Amygdala (tissue), 56 donors: Measurements from ENCODE around the gene TWSG1.
"Not testable (repeated sequence)": the region's sequence is repeated elsewhere in the genome, so short reads cannot be mapped to it uniquely, and the experiment has no call there.

Source experiments
- DNase-seq, 56 donors: peaks; one replicate each; lab custom pipeline; 2025; lab: John Stamatoyannopoulos, UW

TWSG1 gene

DNA sequence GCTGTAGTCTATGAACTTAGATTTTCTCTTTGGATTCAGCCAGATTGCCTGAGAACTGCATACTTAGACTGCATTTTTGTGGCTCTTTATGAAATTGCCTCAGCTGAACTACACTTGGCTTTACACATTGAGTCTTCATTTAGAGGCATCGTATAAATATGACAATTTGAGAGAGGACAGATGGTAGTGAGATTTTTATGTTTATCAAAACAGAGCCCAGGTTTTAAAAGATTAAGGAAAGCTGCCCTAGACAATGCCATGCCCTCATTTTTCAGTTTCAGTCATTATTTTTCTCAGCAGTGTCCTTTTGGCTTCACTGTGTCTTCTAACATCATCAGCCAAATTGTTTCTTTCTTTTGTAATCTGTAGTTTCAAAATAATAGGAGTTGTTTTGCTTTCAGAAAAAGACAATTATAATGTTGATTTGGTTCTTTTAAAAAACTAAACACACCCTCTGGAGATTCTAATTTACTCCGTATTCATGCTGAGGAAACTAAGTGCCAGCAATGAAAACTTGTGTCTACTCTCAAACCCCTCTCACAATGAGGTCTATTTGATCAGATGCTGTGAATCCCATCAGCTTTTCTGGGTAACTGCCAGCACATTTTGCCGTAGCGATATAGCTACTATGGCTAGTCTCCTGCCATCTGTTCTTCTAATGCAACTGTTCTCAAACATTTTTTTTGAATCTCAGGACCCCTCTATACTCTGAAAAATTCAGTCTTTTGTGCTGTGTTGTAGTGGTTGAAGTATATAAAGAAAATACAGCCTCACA lies 46.2 kb downstream of the TWSG1 start:
- peak in 4 of 56 donors; percentile 5 to 16 (median 16) for DNase-seq

DNA sequence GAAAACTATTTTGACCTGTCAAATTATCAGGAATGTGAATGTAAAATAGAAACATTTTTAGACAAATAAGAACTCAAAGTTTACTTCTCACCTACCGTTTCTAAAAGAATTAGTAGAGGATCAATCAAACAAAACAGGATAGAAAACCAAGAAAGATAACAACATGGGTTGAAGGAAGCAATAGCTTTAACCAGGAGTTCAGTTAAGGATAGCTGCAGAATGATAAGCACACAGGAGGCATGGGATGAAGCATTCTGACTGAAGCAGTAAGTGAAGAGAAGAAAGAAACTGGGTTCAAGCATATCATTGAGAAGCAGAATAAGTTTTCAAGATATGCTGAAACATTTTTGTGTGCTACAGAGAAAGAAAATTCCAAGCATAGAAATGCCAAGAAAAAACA lies 52.3 kb downstream of the TWSG1 start:
- DNase-seq, result no peak

DNA sequence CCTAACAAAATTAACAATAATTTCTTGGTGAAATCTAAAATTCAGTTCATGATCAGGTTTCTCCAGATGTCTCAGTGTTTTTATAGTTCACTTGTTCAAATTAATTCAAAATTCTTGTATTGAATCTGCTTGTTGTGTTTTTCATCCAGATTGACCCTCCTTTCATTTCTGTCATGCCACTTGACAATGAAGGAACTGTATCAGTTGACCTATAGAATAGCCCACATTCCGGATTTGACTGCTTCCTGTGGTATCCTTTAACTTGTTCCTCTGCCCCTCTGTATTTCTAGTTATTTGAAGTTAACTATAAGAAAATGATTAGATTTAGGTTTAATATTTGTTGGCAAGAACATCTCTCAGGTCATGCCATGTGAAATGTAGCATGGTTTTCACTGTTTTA lies 53.3 kb downstream of the TWSG1 start:
- DNase-seq, result no peak

GRCh38 chr18:9389706-9390105 lies 55.1 kb downstream of the TWSG1 start:
- DNase-seq, result no peak

GRCh38 chr18:9392726-9393125 lies 58.2 kb downstream of the TWSG1 start:
- DNase-seq, result no peak

GRCh38 chr18:9394046-9394445 lies 59.5 kb downstream of the TWSG1 start:
- no peak for DNase-seq

GRCh38 chr18:9400197-9400596 lies 65.6 kb downstream of the TWSG1 start:
- DNase-seq, result no peak

DNA sequence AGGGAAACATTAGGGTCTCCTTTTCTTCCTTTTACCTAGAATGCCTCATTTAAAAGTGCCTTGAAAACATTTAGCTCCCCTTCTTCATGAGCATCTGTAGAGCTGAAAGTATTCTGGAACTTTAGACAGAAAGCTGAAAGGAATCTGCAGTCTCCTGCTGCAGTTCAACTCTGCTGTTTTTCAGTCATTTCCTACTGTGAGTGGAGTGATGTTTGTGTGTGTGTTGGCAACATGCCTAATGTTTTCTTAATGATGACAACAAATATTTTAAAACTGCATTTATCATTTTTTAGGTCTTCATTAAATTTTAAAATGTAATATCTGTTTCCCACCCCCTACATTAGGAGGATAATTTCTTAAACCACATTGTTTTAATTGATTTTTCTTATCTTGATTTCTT lies 66.6 kb downstream of the TWSG1 start:
- DNase-seq, result no peak

DNA sequence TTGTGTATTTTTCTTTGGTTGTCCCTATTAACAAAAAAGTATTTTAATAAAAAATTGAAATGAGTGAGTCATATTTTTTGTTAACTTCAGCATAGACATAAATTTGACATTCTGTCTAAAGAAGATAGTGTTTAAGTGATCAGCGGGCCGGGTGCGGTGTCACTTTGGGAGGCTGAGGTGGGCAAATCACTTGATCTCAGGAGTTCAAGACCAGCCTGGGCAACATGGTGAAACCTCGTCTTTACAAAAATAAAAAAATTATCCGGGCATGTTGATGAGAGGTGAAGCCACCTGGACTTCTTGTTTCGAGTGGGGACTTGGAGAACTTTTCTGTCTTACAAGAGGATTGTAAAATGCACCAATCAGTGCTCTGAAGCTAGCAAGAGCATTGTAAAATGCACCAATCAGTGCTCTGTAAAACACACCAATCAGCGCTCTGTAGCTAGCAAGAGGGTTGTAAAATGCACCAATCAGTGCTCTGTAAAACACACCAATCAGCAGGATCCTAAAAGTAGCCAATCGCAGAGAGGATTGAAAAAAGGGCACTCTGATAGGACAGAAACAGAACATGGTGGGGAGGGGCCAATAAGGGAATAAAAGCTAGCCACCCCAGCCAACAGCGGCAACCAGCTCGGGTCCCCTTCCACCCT lies 67.9 kb downstream of the TWSG1 start:
- DNase-seq, result not testable (repeated sequence)

DNA sequence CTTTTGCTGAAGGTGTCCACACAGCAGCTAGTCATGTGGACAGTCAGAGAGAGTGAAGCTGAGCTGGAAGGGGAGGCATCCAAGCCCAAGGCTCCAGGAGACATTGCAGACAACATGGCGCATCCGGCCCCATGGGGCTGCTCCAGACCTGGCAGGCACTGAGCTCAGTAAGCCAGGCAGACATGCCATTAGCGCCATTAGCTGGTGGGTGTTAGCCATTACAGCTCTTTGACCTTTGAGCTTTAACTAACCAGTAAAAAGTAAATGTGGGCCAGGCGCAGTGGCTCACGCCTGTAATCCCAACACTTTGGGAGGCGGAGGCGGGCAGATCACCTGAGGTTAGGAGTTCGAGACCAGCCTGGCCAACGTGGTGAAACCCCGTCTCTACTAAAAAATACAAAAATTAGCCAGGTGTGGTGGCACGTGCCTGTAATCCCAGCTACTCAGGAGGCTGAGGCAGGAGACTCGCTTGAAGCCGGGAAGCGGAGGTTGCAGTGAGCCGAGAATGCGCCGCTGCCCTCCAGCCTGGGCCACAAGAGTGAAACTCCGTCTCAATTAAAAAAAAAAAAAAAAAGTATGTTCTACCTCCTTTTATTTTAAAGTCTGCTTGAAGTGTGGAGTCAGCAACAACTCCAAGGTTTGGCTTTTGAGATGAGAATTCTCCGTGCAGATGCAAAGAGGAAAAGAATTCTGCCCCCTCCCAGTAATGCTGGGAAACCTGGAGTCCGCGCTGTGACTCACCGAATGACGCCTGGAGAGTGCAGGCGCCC lies 69.4 kb downstream of the TWSG1 start:
- no peak for DNase-seq

- DNase-seq, result no peak
Measured at GRCh38 chr18:9404565-9405060, 70.0 kb downstream of the TWSG1 start.

GRCh38 chr18:9405130-9405529 lies 70.6 kb downstream of the TWSG1 start:
- no peak for DNase-seq

GRCh38 chr18:9405977-9406376 lies 71.4 kb downstream of the TWSG1 start:
- DNase-seq, result no peak

- no peak for DNase-seq
Measured at GRCh38 chr18:9410515-9410914, 75.9 kb downstream of the TWSG1 start.

DNA sequence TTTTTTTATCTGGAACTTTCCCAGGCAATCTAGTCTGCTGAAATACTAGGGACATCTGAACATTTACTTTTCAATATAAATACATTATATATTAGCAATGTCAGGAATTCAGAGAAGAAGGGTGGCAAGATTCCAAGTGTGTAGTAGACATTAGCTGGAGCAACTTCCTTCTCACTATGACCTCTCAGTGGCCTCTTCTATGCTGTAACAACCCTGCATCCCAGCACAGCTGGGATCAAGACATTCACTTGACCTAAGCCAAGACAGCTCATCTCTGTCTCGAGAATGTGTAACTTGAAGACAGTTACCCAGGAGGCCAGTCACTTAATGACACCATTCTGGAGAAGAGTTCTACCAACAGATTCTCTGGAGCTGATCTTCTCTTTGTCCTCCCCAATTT lies 79.0 kb downstream of the TWSG1 start:
- no peak for DNase-seq

- no peak for DNase-seq
Measured at GRCh38 chr18:9416563-9417072, 82.0 kb downstream of the TWSG1 start.

- peak in 2 of 56 donors; percentile 4 to 9 for DNase-seq
Measured at GRCh38 chr18:9417073-9417851, 82.7 kb downstream of the TWSG1 start.

DNA sequence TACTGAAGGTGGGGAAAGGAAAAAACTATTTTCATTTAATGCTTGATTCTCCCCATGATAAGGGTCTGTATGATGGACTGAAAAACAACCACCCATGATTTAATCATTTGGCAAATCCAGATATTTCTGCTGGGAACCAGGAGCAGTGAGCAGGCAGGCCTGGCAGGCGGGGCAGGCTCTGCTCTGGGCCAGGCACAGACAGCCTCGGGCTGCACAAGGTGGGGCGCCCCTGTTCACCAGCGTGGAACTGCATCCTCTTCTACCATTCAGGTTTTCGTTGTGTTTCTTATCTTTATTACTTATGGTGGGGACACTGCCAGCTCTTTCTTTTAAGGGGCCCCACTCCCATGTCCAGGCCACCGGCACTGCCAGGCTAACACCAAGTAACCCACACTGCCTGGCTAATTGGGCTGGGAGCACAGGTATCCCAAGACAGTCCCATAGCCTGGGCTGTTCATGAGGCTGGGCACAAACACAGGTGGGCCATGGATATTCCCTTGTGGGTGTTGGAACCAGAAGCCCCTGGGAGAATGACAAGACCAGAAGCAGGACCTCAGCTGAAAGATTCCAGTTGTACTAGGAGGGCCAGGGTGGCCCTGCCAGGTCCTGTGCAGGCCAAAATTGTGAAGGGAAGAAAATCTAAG lies 83.6 kb downstream of the TWSG1 start:
- DNase-seq, result no peak

DNA sequence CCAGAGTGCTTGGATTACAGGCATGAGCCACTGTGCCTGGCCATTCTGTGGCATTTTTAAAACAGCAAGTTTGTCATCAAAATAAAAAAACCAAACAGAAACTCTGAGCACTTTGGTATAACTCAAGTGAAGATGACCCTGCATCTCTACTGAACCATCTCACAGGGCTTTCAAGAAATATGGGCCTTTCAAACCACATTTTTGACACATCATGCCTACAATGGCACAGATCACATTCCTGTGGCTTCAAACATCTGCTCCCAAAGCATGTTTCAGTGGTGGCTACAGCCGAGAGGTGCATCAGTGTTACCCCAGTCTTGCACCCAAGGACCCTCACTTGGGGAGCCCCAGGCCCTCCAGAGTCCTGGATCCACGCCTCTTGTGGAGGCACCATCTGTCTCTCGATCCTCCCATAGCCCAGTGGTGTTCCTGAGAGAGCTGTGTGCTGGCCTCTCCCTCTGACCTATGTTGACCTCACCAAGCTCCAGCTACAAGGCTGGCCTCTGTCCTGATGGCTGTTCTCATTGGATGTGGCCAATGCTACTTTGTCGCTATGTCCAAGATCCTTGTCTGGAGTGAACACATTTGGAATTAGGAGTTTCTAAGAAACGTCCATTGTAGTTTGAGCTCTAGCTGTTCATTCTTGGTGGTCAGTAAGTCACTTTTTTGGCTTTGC lies 85.5 kb downstream of the TWSG1 start:
- no peak for DNase-seq
